Fibroblast of skin of left biceps (primary cell): ENCODE data around the gene MORC4.

Source experiments
- DNase-seq, 2 experiments: peaks; one replicate each; pipeline ENCODE4 v3.0.0-alpha.2; 2013; ENCODE audit warnings: low read depth in 2 of 2

MORC4 gene

DNA sequence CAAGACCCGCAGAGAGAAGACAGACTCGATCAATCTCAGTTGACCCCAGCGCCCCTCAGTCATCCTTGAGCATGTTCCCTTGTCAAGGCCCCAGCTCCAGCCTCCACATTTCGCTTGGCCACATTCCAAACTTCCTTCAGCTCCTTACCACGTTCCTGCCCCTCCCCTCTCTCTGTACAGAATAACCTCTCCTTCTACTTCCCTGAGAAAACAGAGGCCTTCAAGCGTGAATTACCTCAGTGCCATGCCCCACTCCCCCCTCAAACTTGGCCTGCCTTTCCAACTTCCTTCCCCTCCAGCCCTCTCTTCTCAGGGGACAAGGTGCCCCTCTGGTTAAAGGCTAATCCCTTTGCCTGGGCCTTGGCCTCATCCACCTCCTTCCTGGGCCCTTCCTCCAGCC lies 93.7 kb downstream of the MORC4 start:
- no peak for DNase-seq

DNA sequence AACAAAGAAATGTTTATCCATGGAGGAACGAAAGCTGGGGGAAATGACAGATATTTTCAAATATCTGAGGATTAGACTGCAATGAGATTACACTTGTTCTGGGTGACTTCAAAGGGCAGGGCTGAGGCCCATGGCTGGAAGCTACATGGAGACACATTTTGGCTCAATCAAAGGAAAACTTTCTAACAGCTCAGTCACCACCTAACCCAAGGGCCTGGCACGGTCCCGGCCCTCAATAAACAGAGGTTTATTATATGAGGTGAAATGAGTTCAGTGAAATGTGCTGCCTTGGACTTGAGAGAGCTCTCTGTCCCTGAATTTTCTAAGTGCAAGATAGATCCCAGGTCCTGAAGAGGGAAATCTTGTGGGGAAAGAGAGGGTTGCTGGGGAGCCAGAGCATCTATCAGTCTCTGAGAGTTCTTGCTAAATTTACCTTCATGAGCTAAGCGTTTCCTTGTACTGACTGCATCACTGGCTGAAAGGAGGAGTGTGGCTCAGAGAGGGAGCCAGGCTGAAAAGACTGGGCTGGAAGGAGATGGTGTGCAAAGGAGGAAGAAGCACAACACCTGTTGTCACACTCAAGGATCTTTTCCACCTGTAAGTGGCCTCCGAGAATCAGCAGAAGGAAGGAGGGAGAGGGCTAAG lies 94.8 kb downstream of the MORC4 start:
- DNase-seq: no peak

DNA sequence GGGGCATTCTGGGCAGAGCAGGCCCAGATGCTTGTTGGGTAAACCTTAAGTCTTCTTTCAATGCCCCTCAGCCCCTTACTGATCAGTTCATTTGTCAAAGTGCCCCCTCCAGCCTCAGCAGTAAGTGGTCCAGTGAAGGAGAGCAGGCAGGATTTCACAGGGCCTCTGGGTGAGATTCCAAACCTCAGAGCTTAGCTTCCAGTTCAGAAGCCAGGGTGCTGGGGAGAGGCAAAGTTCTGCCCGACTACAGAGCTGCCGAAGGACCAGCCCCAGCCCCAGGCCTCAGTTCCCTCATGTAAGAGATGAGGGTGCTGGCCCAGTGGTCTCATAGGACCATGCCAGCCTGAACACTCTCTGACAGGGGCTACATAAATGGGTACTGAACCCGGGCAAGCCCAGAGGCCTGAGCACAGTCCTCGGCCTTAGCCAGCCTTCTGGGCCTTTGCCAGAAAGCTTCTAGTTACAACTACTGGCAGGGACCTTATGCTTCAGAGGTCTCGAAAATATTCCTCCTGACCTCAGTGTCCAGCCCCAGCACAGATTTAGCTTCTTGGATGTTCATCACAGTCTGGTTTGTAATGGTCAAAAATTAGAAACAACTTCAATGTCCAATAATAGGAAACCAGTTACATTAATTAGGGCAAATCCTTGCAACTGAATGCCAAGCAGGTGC lies 96.0 kb downstream of the MORC4 start:
- no peak for DNase-seq

DNA sequence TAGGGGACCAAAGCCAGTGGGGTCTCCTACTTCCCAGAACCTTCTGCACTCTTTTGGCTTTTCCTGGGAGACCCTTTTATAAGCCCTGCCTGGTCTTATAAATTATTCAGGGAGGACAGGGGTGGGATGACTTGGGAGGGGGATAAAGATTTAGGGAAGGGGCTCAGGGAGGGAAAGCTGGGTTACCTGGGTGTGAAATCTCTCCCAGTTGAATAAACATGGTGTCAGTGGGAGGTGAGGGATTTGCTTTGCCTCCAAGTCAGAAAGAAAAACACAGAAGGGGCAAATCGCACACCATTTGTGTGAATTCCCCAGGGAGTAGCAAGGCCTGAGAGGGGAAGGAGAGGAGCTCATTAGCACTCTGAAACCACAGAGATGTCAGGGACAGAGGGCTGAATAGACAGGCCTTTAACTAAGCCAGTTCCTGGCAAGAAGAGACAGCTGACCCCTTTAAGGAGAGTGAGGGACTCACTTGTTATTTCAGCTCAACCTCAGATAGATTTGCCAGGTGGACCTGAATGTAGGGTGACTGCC lies 96.7 kb downstream of the MORC4 start, which contains the start of gene RIPPLY1:
Gene RIPPLY1, minus strand, starts transcription at position 51 of the 534 bp plus-strand sequence. CDS start 54 bp downstream, outside the sequence.
- DNase-seq: no peak

DNA sequence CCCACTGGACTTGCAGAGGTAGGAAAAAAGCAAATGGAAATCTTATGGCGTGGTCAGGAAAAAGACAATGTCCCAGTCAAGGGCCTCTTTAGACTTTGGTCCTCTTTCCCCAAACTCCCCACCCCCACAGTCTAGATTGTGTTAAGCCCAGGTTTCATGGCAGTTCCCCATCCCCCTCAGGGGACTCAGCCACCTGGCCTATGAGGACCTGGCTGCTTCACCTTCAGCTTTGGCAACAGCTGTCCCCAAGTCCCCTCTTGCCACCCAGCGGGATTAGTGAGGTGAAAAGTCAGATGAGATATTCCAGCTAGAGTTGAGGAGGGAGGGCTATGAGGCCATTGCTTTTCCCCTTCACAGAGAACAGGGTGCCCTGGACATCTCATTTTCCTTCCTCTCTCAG lies 97.3 kb downstream of the MORC4 start:
- no peak for DNase-seq

DNA sequence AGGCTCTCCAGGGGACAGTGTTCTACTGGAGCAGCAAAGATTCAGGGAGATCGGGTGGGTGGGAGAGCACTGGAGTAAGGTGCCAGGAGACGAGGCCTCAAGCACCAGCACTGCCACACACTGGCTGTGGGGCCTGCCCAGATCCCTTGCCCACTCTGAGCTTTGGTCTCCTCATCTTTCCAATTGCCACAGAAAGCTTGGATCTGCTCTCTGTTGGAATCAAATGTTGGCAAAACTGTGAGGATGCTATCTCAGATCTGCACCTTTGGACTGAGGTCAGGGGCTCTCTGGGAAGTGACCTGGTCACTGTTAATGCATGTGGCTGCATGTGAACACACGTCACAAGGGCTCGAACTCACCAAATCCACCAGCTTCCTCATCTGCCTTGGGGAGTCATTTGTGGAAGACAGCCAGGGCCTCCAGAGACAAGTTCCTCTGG lies 98.2 kb downstream of the MORC4 start:
- DNase-seq: no peak

DNA sequence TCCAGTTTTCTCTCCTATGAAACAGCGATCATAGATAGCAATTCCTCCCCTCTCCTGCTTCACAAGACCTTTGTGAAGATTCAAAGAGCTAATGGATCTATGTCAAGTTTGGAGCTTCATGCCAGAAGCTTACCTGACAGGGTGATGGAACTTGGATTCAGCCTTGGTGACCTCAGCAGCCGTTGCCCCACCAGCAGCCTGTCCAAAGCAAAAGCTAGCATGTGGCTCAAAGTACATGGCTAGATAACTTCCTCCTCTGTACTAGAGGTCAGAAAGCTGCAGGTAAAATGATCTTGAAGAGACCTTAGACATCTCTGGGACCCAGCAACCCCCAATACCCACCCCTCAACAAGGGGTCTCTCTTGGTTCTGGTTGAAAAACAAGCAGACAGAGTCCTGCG lies 98.7 kb downstream of the MORC4 start:
- no peak for DNase-seq

DNA sequence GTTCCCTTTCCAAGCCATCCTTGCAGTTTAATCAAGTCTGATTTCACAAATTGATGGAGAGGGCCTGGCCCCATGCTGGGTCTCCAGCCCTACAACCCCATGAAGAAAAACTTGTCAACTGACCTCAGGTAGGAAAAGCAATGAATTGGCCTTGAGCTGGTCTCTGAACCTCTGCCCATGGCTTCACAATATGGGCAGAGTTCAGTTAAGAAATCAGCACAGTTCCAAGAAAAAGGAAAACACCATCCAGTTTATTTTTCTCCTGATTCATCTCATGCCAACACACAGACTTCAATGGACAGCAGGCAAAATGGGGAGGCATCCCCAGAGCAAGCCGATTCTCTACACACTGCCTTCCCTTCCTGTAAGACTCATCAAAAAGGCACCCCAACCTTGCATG lies 100.2 kb downstream of the MORC4 start:
- DNase-seq: no peak

DNA sequence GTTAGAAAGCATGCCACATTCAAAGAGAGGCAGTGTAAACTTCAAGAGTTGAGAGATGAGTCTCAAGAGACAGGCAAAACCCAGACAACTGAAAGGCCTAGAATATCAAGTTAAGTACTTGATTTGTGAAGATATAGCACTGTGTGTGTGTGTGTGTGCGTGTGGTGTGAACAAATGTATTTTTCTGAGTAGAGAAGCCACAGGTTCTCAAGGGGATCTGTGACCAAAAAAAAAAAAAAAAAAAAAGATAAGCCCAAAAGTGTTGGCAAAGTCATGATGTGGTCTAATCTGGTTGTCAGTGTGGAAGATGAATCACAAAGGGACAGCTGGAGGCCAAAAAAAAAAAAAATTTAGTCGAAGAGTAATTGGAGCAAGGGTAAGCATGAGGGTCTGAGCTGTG lies 100.7 kb downstream of the MORC4 start:
- DNase-seq: no peak

DNA sequence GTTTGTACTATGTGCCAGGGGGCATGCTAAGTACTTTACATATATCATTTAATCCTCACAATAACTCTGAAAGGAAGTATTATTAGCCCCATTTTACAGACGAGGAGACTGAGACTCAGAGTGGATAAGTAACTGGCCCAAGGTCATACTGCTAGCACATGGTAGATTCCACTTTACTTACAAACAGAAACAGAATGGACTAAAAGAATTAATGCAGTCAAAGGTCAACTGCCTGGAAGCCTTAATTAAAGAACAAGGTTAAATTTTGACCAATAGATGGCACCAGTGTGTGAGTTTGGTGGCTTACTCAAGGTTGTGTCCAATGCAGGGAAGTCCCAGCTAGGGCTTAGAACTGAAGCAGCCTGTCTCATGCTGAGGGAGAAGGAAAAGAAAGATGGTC lies 101.5 kb downstream of the MORC4 start:
- DNase-seq: no peak

DNA sequence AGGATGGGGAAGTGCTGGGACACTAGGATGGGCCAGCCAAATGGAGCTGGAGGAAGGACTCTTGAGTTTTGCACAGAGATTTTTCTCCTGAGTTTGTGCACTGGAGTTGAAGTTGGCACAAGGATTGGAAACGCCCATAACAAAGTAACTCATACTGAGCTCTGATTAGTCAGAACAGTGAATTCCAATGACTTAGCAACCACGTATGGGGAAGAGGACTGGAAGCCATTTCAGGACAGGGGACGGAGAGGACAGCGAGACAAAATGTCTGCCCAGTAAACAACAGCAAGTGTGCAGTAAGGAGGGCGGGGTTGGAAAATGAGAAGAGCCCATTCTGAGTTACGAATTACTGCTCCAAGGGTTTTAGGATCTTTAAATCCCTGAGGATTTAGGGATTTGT lies 102.8 kb downstream of the MORC4 start:
- no peak for DNase-seq

DNA sequence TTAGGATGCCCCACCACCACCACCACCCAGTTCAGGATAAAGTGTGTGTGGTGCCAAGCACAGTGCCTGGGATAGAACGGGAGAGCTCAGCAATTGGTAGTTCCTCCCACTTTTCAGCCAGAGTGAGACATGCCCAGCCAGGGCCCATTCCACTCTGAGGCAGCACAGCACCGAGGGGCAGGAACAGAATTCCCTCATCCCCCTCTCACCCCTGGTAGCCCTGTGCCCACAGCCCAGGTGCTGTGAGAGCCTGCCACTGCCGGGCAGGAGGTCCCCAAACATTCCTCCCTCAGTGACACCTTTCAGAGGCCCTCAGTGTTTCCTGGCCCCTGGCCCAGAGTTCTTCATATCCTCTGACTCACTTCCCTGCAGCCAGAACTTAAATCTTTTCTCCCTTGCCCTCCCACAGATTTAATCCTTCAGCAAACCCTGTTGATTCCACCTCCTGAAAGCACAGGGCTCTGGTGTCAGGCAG lies 105.0 kb downstream of the MORC4 start:
- peak in 1 of 2 experiments; percentile 27 for DNase-seq

DNA sequence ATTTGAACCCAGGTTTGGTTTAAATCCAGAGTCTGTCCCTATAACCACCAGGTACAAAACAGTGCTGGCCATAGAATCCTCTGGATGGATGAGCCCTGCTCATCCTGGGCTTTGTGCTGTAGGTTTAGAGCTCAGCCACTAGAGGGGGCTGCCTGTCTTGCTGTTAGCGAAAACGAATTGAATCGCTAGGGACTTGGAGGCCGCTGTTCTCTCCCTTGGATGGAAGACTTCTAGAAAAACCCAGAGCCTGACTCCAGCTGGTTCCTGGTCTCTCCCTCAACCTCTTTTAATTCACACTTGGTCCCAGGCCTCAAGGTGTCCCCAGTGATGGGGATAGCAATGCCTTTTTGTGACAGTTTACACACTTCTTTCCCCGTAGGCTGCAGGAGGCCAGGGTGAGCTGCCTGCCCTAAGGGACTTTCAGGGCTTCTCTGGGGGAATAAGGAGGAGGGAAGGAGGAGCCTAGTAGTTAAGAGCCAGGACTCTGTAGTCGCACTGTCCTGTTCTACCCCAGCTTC lies 105.6 kb downstream of the MORC4 start:
- no peak for DNase-seq

DNA sequence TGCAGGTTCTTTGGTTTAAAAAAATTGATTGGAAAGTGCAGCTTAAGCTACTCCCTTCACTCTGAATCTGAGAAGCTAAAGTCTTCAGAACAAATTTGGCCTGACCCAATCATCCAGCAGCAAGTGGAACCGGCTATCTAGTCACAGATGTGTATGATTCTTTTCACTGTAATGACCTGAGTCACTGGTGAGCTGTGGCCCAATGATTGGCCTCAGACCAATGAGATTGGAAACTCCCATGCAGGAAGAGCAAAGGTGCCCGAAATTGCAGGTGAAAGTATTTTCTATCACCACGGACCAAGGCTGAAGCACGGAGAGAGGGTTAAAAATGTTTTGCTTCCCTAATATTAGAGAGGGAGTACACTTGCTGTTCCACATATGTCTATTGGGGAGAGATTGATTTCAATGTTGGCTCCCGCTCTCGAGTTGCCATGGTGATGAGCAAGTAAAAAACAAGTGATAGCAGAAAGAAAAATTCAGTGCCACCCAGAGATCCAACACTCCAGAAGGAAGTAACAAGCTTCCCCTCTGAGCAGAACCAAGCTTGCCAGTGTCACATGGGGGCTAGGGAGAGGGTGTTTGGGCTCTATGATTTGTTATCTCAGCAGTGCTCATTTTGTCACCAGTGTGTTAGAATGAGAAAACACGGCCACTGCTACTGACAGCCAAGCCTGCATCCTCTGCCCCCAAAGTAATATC lies 108.1 kb downstream of the MORC4 start:
- DNase-seq: no peak
